Measurements from ENCODE around the gene WNT1.

- TF ChIP-seq POLR2A (IDR thresholded peaks at IDR 0.05) (no peak), CTCF (IDR thresholded peaks at IDR 0.05) (no peak)
Measured at GRCh38 chr12:49030119-49030518, 52.0 kb downstream of the WNT1 start.
